ENCODE data around the gene HOXC12. TPM values are rescaled to one million over a fixed set of nuclear protein-coding genes. Genes with fewer than 3 reads are reported as not detected.

The HOXC12 gene
- total RNA-seq, 1 experiment from 2014 or later: not detected

GRCh38 chr12:53939141-53940108 is 15.3 kb upstream of the HOXC12 start:
- peak; percentile 5 for DNase-seq (ENCODE audit: low read depth)

- DNase-seq (ENCODE audit: low read depth): no peak
These were observed 14.2 kb upstream of the HOXC12 start for GRCh38 chr12:53940443-53941014.

DNA sequence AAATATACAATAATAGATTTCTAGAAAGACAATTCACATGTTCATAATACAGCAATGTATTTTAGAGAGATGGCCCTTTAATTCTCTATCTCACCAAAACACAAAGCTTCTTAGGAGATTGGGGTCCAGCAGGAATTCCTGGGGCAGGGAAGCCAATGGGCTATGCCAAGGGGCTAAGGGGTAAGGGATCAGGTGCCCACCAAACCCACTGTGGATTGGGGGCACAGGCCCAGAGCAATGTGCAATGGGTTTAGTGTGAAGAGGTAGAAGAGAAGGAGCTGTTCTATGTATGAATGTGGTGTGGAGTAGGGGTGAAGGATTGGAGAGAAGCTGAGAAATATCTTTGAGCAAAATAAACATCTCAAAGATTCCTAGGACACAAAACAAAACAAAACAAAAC is 13.5 kb upstream of the HOXC12 start:
- DNase-seq (ENCODE audit: low read depth): no peak

DNA sequence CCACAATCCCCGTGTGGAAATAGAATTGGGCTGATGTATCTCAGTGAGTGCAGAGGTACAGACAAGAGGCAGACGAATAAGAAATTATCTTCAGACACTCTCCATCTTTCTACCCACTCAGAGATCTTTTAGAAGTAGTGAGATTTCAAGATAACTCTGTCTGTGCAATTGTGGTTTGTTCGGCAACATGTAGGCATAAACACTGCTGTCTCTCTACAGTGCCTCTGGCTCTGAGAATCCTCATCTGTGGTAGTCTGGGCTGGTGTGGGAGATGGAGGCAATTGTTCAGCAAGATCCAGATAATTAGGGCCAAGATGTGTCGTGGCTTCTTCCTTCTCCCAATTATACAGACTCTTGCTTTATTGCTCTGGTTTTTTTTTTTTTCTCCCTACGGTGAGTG is 13.0 kb upstream of the HOXC12 start:
- DNase-seq (ENCODE audit: low read depth): no peak

GRCh38 chr12:53942467-53942997 is 12.2 kb upstream of the HOXC12 start:
- no peak for DNase-seq (ENCODE audit: low read depth)

- no peak for DNase-seq (ENCODE audit: low read depth)
These were observed 10.5 kb upstream of the HOXC12 start for GRCh38 chr12:53944209-53944608.

DNA sequence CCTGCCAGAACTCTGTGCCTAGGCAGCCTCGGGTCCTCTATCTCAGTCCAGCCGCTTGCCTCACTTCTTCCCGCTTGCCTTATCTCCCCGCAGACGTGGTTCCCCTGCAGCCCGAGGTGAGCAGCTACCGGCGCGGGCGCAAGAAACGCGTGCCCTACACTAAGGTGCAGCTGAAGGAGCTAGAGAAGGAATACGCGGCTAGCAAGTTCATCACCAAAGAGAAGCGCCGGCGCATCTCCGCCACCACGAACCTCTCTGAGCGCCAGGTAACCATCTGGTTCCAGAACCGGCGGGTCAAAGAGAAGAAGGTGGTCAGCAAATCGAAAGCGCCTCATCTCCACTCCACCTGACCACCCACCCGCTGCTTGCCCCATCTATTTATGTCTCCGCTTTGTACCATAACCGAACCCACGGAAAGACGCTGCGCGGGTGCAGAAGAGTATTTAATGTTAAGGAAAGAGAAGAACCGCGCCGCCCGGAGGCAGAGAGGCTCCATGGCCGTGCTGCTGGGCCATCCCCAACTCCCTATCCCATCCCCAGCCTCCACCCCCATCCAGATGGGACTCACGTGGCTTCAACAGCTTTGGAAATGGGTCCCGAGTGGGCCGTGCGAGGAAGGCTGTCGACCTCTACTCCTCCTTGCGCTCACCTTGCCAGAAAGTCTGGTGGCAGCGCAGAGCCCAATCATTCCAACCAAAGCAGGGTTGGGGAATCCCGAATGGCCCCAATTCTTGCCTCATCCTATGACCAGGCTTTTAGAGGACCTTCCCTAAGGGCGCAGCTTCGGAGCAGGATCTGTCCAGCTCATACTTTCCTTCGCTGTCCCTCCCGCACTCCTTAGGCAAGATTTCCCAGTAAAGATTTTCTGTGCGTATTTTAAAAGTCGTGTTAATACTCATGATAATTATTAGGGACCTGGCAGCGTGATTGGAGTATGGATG is 9.5 kb upstream of the HOXC12 start:
- no peak for DNase-seq (ENCODE audit: low read depth)

GRCh38 chr12:53947743-53948142 is 7.0 kb upstream of the HOXC12 start:
- no peak for DNase-seq (ENCODE audit: low read depth)

GRCh38 chr12:53948650-53949593 is 5.8 kb upstream of the HOXC12 start:
- DNase-seq (ENCODE audit: low read depth): peak; percentile 15

DNA sequence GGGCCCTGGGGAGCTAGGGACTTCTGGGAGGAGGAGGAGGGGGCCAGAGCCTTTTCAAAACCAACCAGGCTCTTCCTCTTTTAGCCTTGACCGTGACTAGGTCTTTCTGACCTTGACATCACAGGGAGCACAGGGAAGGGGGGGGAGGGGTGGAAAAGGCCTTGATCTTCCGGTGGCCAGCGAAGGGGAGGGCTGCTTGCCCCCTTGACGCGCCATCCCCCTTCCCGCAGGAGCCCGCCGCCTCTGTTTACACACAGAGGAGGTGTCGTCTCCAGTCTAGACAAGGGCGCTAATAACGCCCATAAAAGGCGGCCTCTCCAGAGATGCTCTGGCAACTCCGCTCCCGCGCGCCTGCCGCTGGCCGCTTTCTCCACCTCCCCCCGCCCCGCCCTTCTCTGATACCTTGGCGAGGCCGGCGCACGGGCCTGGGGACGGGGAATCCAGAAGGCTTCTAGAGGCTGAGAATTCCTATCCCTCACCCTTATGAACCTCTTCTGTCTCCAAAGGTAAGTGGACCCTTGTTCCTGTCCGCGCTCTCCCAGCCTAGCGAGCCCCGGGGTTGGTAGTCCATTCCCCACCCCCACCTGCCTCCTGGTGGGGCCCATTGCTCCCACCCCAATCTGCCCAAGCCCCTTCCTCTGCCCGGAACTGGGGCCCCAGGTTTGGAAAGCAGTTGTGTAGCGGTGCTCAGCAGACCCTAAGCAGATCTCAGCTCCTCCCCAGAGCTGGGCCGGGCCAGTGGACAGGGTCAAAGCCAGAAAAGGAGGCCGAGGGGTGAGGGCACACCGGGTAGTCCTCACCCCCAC is 4.9 kb upstream of the HOXC12 start:
- no peak for DNase-seq (ENCODE audit: low read depth)

- no peak for DNase-seq (ENCODE audit: low read depth)
These were observed 4.3 kb upstream of the HOXC12 start for GRCh38 chr12:53950437-53950773.

DNA sequence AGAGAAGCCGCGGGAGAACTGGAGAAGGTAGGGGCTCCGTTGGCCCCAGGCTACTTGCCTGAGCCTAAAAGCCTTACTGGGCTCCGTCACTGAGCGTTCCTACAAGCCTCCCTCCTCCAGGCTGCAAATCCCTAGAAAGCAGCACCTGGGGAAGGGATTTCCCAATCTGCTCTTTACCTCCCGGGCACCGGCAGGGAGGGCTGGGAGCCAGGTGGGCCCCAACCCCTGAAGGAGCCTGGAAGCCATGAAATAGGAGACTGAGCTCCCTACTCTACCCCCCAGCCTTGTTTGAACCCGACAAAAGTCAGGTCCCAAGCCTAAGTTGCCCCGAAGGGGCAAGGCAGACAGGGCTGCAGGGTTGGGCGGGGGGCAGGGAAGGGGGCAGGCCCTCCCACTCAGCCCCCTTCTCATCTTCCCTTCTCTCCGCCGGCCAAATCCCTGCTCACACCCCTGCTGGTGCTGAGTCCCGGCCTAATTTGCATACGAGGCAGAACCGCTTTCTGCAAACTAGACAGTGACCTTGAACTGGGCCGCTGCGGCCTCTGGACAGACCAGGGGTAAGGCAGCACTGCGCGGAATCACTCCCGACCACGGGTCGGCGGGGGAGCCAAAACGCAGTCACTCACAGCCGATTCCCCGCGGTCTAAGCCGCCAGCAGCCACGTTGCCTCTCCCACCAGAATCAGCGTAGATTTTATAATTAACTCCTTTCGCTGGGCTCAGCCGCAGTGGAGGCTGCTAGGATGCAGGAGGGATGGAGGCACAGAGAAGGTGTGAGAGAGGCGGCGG is 3.7 kb upstream of the HOXC12 start:
- DNase-seq (ENCODE audit: low read depth): no peak

GRCh38 chr12:53951577-53952334 is 2.9 kb upstream of the HOXC12 start:
- no peak for DNase-seq (ENCODE audit: low read depth)

GRCh38 chr12:53952335-53952694 is 2.4 kb upstream of the HOXC12 start:
- DNase-seq (ENCODE audit: low read depth): no peak

GRCh38 chr12:53952871-53953734 is 1.6 kb upstream of the HOXC12 start:
- DNase-seq (ENCODE audit: low read depth): no peak

GRCh38 chr12:53953831-53954693 is 641 bp upstream of the HOXC12 start:
- no peak for DNase-seq (ENCODE audit: low read depth)
